IMR-90 (cell line): ENCODE measurements around the gene RASSF9. TPM values are rescaled to one million over a fixed set of nuclear protein-coding genes. Genes with fewer than 3 reads are reported as not detected.

Source experiments
- ATAC-seq: fragments of 200-7000 bp; cut with Tn5 transposase; 2 replicates; pipeline ENCODE4 v1.9.1; 2020; ENCODE audit warnings: low read depth, mild to moderate bottlenecking, moderate library complexity
- BruUV-seq: library from RNA; stranded (reverse); fragments of 400-500 nt; replicated peaks from 2 replicates; lab custom pipeline; 2021; lab: Mats Ljungman, UMichigan
- CTCF ChIA-PET: fragments of 300-600 bp; formaldehyde crosslinking; extraction: SDS; loops from one replicate; lab custom pipeline; 2021; ENCODE audit warnings: antibody characterized with exemption; lab: Yijun Ruan, JAX
- POLR2A ChIA-PET: fragments of 300-600 bp; sonication (Branson Sonifier 250); formaldehyde crosslinking; loops from one replicate; lab custom pipeline; 2022; ENCODE audit warnings: antibody characterized with exemption; ENCODE audit not compliant: unreplicated experiment; lab: Charles Lee
- DNase-seq: peaks from one replicate; pipeline ENCODE4 v3.0.0; 2013
- H2AFZ ChIP-seq: replicated peaks from 2 replicates; pipeline ENCODE3; 2013; ENCODE audit warnings: low read length, mild to moderate bottlenecking; ENCODE audit not compliant: poor library complexity
- H2AK5ac ChIP-seq: 2 replicates; pipeline ENCODE4 v1.6.1; 2013; ENCODE audit warnings: low read depth, low read length, inconsistent platforms
- H2AK9ac ChIP-seq: replicated peaks from 2 replicates; pipeline ENCODE3; 2013; ENCODE audit warnings: mild to moderate bottlenecking, low read depth, low read length, moderate library complexity; ENCODE audit not compliant: poor library complexity
- H2BK120ac ChIP-seq: 2 replicates; pipeline ENCODE4 v1.6.1; 2013; ENCODE audit warnings: low read depth, low read length, inconsistent platforms
- H2BK15ac ChIP-seq: 3 replicates; pipeline ENCODE4 v1.6.1; 2013; ENCODE audit warnings: low read depth, low read length, inconsistent platforms
- H2BK20ac ChIP-seq: 2 replicates; pipeline ENCODE4 v1.6.1; 2013; ENCODE audit warnings: low read depth, mild to moderate bottlenecking, inconsistent platforms, low read length, moderate library complexity
- H2BK5ac ChIP-seq: 2 replicates; pipeline ENCODE4 v1.6.1; 2013; ENCODE audit warnings: mild to moderate bottlenecking, low read depth, low read length, inconsistent platforms; ENCODE audit not compliant: poor library complexity, severe bottlenecking
- H3K14ac ChIP-seq: replicated peaks from 2 replicates; pipeline ENCODE4 v1.6.1; 2013; ENCODE audit warnings: low read depth, low read length, inconsistent platforms
- H3K18ac ChIP-seq: 2 replicates; pipeline ENCODE4 v1.6.1; 2013; ENCODE audit warnings: low read depth, low read length, control low read depth
- H3K23ac ChIP-seq: 2 replicates; pipeline ENCODE4 v1.6.1; 2013; ENCODE audit warnings: low read depth, low read length, inconsistent platforms
- H3K27ac ChIP-seq: 2 replicates; pipeline ENCODE4 v1.5.1; 2013; ENCODE audit warnings: mild to moderate bottlenecking, control low read depth, low read length; ENCODE audit not compliant: insufficient read depth
- H3K27me3 ChIP-seq: 2 replicates; pipeline ENCODE4 v1.6.1; 2013; ENCODE audit warnings: low read length; ENCODE audit not compliant: control insufficient read depth, insufficient read depth
- H3K36me3 ChIP-seq: 2 replicates; pipeline ENCODE4 v1.6.1; 2013; ENCODE audit warnings: low read length, mixed read lengths; ENCODE audit not compliant: control insufficient read depth, insufficient read depth
- H3K4ac ChIP-seq: 2 replicates; pipeline ENCODE4 v1.6.1; 2013; ENCODE audit warnings: low read depth, low read length, inconsistent platforms
- H3K4me1 ChIP-seq: 2 replicates; pipeline ENCODE4 v1.6.1; 2013; ENCODE audit warnings: low read length, mixed read lengths; ENCODE audit not compliant: control insufficient read depth, insufficient read depth
- H3K4me2 ChIP-seq: 2 replicates; pipeline ENCODE4 v1.6.1; 2013; ENCODE audit warnings: low read depth, mild to moderate bottlenecking, control low read depth, low read length, moderate library complexity
- H3K4me3 ChIP-seq: 2 replicates; pipeline ENCODE4 v1.5.1; 2013; ENCODE audit warnings: low read depth, mild to moderate bottlenecking, control low read depth, low read length, moderate library complexity; ENCODE audit not compliant: insufficient read depth
- H3K56ac ChIP-seq: 2 replicates; pipeline ENCODE4 v1.6.1; 2013; ENCODE audit warnings: low read length, inconsistent platforms; ENCODE audit not compliant: insufficient read depth; ENCODE audit errors: extremely low read depth
- H3K79me1 ChIP-seq, 2 experiments: 2 replicates each; pipeline ENCODE4 v1.6.1; 2013; ENCODE audit warnings: low read length in 2 of 2, inconsistent platforms in 1 of 2, low read depth in 1 of 2
- H3K9ac ChIP-seq: 2 replicates; pipeline ENCODE4 v1.6.1; 2013; ENCODE audit warnings: low read depth, low read length, control low read depth
- H3K9me1 ChIP-seq: 2 replicates; pipeline ENCODE4 v1.6.1; 2013; ENCODE audit warnings: low read length, inconsistent platforms; ENCODE audit not compliant: insufficient read depth
- H3K9me3 ChIP-seq: 2 replicates; pipeline ENCODE4 v1.6.1; 2013; ENCODE audit warnings: low read length; ENCODE audit not compliant: control insufficient read depth, insufficient read depth
- H4K20me1 ChIP-seq: 2 replicates; pipeline ENCODE4 v1.6.1; 2013; ENCODE audit warnings: low read length, inconsistent platforms; ENCODE audit not compliant: insufficient read depth
- H4K5ac ChIP-seq: 2 replicates; pipeline ENCODE4 v1.6.1; 2013; ENCODE audit warnings: mild to moderate bottlenecking, low read depth, low read length, control low read depth
- H4K8ac ChIP-seq, 2 experiments: 2 replicates each; pipeline ENCODE4 v1.6.1; 2013; ENCODE audit warnings: low read depth in 2 of 2, low read length in 2 of 2, control low read depth in 1 of 2, inconsistent platforms in 1 of 2
- H4K91ac ChIP-seq: 2 replicates; pipeline ENCODE4 v1.6.1; 2013; ENCODE audit warnings: low read depth, low read length, inconsistent platforms; ENCODE audit not compliant: insufficient read depth
- CEBPB ChIP-seq: IDR thresholded peaks from 2 replicates; pipeline ENCODE4 v1.6.1; 2012; ENCODE audit warnings: low read depth, low read length, improper control_type of control experiment
- CHD1 ChIP-seq: IDR thresholded peaks from 2 replicates; pipeline ENCODE4 v1.6.1; 2012; ENCODE audit warnings: low read depth, low read length, improper control_type of control experiment
- MAFK ChIP-seq: IDR thresholded peaks from 2 replicates; pipeline ENCODE4 v1.6.1; 2012; ENCODE audit warnings: low read depth, low read length, improper control_type of control experiment
- NFE2L2 ChIP-seq: fragments of 150-350 bp; IDR thresholded peaks from 2 replicates; pipeline ENCODE4 v1.6.1; 2016; ENCODE audit warnings: low read depth, mild to moderate bottlenecking, low read length
- RCOR1 ChIP-seq: IDR thresholded peaks from 2 replicates; pipeline ENCODE4 v1.6.1; 2012; ENCODE audit warnings: mild to moderate bottlenecking, low read length, improper control_type of control experiment; ENCODE audit not compliant: insufficient replicate concordance
- RFX5 ChIP-seq: IDR thresholded peaks from 2 replicates; pipeline ENCODE4 v1.8.0; 2012; ENCODE audit warnings: low read depth, mild to moderate bottlenecking, low read length, moderate library complexity
- WGBS, 2 experiments: methylation state at CpG; one replicate each; pipeline versions ENCODE4 v1.1.5 to v1.1.7; 2013; ENCODE audit warnings: missing lambda C conversion rate in 2 of 2; ENCODE audit not compliant: insufficient read length in 1 of 2; ENCODE audit errors: extremely low coverage in 2 of 2; 5-methylcytosine and 5-hydroxymethylcytosine counted together
- dilution Hi-C: fragments of 300-500 bp; cut with HindIII; formaldehyde crosslinking; loops from one replicate; pipeline ENCODE4 v1.14.3; 2018; ENCODE audit warnings: low sequenced_read_pairs; ENCODE audit not compliant: unreplicated experiment
- in situ Hi-C: fragments of 300-500 bp; cut with MboI; formaldehyde crosslinking; loops from 3 replicates; pipeline ENCODE4 v1.14.3; 2019; ENCODE audit warnings: low sequenced_read_pairs, inconsistent platforms, mixed read lengths
- intact Hi-C: fragments of 100-400 bp; cut with micrococcal nuclease; formaldehyde crosslinking; loops from 2 replicates; pipeline ENCODE4 v1.10.0; 2022
- polyA plus RNA-seq, 3 experiments: library from polyadenylated mRNA; depleted of rRNA; stranded (reverse); fragments of >200 nt; gene quantifications; 2 replicates each; pipeline ENCODE4 v1.2.3, GENCODE V29; 2012; ENCODE audit warnings: low replicate concordance in 1 of 3
- total RNA-seq: library from RNA; depleted of rRNA; stranded (reverse); fragments of >200 nt; gene quantifications from 2 replicates; pipeline ENCODE4 v1.2.3, GENCODE V29; 2012

Gene RASSF9
- total and polyA plus RNA-seq, 2 of the 4 experiments (the other 2 are of a cell fraction) = 0.09 to 0.18 TPM

GRCh38 chr12:85804663-85805062 lies 31.5 kb downstream of the RASSF9 start:
- H2AK5ac ChIP-seq = no peak overlapping the region
- H4K20me1 ChIP-seq = no peaks in the 10 kb centered on the region
- no peaks in the 10 kb centered on the region for H3K79me1 ChIP-seq
- no peak overlapping the region for H3K23ac ChIP-seq
- no peak overlapping the region for H3K4ac ChIP-seq
- H3K27ac ChIP-seq = no peak overlapping the region
- H4K8ac ChIP-seq = no peak overlapping the region
- H2AFZ ChIP-seq = no peak overlapping the region
- H2BK120ac ChIP-seq = no peak overlapping the region
- CTCF ChIA-PET = no interaction called here
- POLR2A ChIA-PET = no interaction called here
- DNase-seq (no peak), ATAC-seq (no peak)
- H2BK20ac ChIP-seq = no peak overlapping the region
- H3K14ac ChIP-seq = no peak overlapping the region
- H4K91ac ChIP-seq = no peak overlapping the region
- no peaks in the 10 kb centered on the region for H3K27me3 ChIP-seq
- H2BK15ac ChIP-seq = no peak overlapping the region
- no CpG with 5 or more reads among the region's 3 CpGs for WGBS, 2 experiments
- H3K36me3 ChIP-seq = no peaks in the 10 kb centered on the region
- dilution Hi-C loops (no loop called here), in situ Hi-C loops (no loop called here), intact Hi-C loops (no loop called here)
- no peaks in the 10 kb centered on the region for H3K4me1 ChIP-seq
- no peak overlapping the region for H2BK5ac ChIP-seq
- no peak overlapping the region for H2AK9ac ChIP-seq
- H3K9me1 ChIP-seq = no peaks in the 10 kb centered on the region
- no peaks in the 10 kb centered on the region for H3K9me3 ChIP-seq
- no peak overlapping the region for H3K56ac ChIP-seq
- H3K18ac ChIP-seq = no peak overlapping the region
- no peak overlapping the region for H3K4me3 ChIP-seq
- no peak overlapping the region for H3K9ac ChIP-seq
- H3K4me2 ChIP-seq = no peak overlapping the region
- TF ChIP-seq MAFK (no peak), RFX5 (no peak), NFE2L2 (no peak), RCOR1 (no peak), CHD1 (no peak), CEBPB (no peak)
- no TSS peak for BruUV-seq
- no peak overlapping the region for H4K5ac ChIP-seq
